HG03108 (cell line): ENCODE data around the gene ZNF837.
"Not testable (repeated sequence)": the region's sequence is repeated elsewhere in the genome, so short reads cannot be mapped to it uniquely, and the experiment has no call there.

Experiments
- ATAC-seq: cut with Tn5 transposase; IDR thresholded peaks from one replicate; pipeline ENCODE4 v1.9.1; 2021; ENCODE audit warnings: moderate library complexity; ENCODE audit not compliant: unreplicated experiment

ZNF837 gene

GRCh38 chr19:58351990-58352755 lies 28.7 kb downstream of the ZNF837 start:
- no peak for ATAC-seq

GRCh38 chr19:58351558-58351878 lies 29.3 kb downstream of the ZNF837 start:
- no peak for ATAC-seq

- no peak for ATAC-seq
Measured at GRCh38 chr19:58350871-58351557, 29.8 kb downstream of the ZNF837 start.

GRCh38 chr19:58350001-58350861 lies 30.6 kb downstream of the ZNF837 start:
- no peak for ATAC-seq

GRCh38 chr19:58349590-58349989 lies 31.2 kb downstream of the ZNF837 start:
- no peak for ATAC-seq

GRCh38 chr19:58348080-58348479 lies 32.8 kb downstream of the ZNF837 start:
- not testable (repeated sequence) for ATAC-seq

GRCh38 chr19:58346961-58347929 lies 33.6 kb downstream of the ZNF837 start:
- ATAC-seq = peak; percentile 90

- no peak for ATAC-seq
Measured at GRCh38 chr19:58345558-58345957, 35.3 kb downstream of the ZNF837 start.

- no peak for ATAC-seq
Measured at GRCh38 chr19:58338825-58339558, 41.8 kb downstream of the ZNF837 start.

GRCh38 chr19:58338336-58338735 lies 42.5 kb downstream of the ZNF837 start:
- no peak for ATAC-seq

GRCh38 chr19:58336820-58337219 lies 44.0 kb downstream of the ZNF837 start:
- ATAC-seq = no peak

- no peak for ATAC-seq
Measured at GRCh38 chr19:58336216-58336615, 44.6 kb downstream of the ZNF837 start.

- no peak for ATAC-seq
Measured at GRCh38 chr19:58335630-58336029, 45.2 kb downstream of the ZNF837 start.

GRCh38 chr19:58334691-58335249 lies 46.1 kb downstream of the ZNF837 start:
- ATAC-seq = no peak

GRCh38 chr19:58332697-58333096 lies 48.1 kb downstream of the ZNF837 start:
- ATAC-seq = no peak

GRCh38 chr19:58330458-58330857 lies 50.4 kb downstream of the ZNF837 start:
- no peak for ATAC-seq

GRCh38 chr19:58328999-58329398 lies 51.8 kb downstream of the ZNF837 start:
- no peak for ATAC-seq

GRCh38 chr19:58326914-58327726 lies 53.7 kb downstream of the ZNF837 start, which contains the start of gene ZSCAN22:
Gene ZSCAN22, plus strand, starts transcription at chr19:58326994. Its CDS starts 7,809 bp downstream, at chr19:58334803.
- peak; percentile 88 for ATAC-seq
